Naive thymus-derived CD4-positive, alpha-beta T cell (primary cell): ENCODE measurements around the gene GUCY2D. TPM values are rescaled to one million over a fixed set of nuclear protein-coding genes. Genes with fewer than 3 reads are reported as not detected.

Experiments
- ATAC-seq: fragments of 150-1000 bp; cut with Tn5 transposase; 2 replicates; pipeline ENCODE4 v1.10.0; 2021; ENCODE audit warnings: mild to moderate bottlenecking, moderate library complexity
- CTCF ChIA-PET: fragments of 350-600 bp; sonication (Branson Sonifier 250); formaldehyde crosslinking; loops from one replicate; lab custom pipeline; 2021; ENCODE audit warnings: antibody characterized with exemption; lab: Charles Lee
- POLR2A ChIA-PET: fragments of 350-600 bp; sonication (Branson Sonifier 250); formaldehyde crosslinking; loops from one replicate; lab custom pipeline; 2021; ENCODE audit warnings: antibody characterized with exemption, inconsistent platforms; lab: Charles Lee
- DNase-seq, 9 donors: peaks; one replicate each; pipeline versions ENCODE4 v3.0.0 to v3.0.0-alpha.2; 2020 to 2022; ENCODE audit warnings: mixed read lengths in 1 of 9
- H3K27ac ChIP-seq: one replicate; pipeline ENCODE4 v1.7.0; 2013; ENCODE audit warnings: mild to moderate bottlenecking, low read depth, low read length, moderate library complexity
- H3K27me3 ChIP-seq, 2 donors: one replicate each; pipeline ENCODE4 v1.7.0; 2013; ENCODE audit warnings: low read length in 2 of 2, mild to moderate bottlenecking in 2 of 2, moderate library complexity in 2 of 2; ENCODE audit not compliant: control insufficient read depth in 2 of 2, insufficient read depth in 2 of 2
- H3K36me3 ChIP-seq, 3 experiments: 1 replicate in 2 of 3; 2 replicates in 1 of 3; pipeline ENCODE4 v1.7.0; 2013; ENCODE audit warnings: low read length in 3 of 3, mild to moderate bottlenecking in 3 of 3, moderate library complexity in 1 of 3; ENCODE audit not compliant: insufficient read depth in 3 of 3, control insufficient read depth in 2 of 3
- H3K4me1 ChIP-seq, 2 donors: one replicate each; pipeline ENCODE4 v1.7.0; 2013; ENCODE audit warnings: low read length in 2 of 2, mild to moderate bottlenecking in 2 of 2, moderate library complexity in 1 of 2; ENCODE audit not compliant: control insufficient read depth in 2 of 2, insufficient read depth in 2 of 2
- H3K4me3 ChIP-seq: 2 replicates; pipeline ENCODE4 v1.7.0; 2013; ENCODE audit warnings: mild to moderate bottlenecking, low read length
- H3K9me3 ChIP-seq, 3 experiments: 1 replicate in 2 of 3; 2 replicates in 1 of 3; pipeline ENCODE4 v1.7.0; 2013; ENCODE audit warnings: low read length in 3 of 3; ENCODE audit not compliant: control insufficient read depth in 2 of 3
- H3K27ac Mint-ChIP-seq, 9 donors: one replicate each; pipeline ENCODE4 v1.8.0; 2020 to 2022; ENCODE audit warnings: mixed read lengths in 9 of 9, mild to moderate bottlenecking in 8 of 9, moderate library complexity in 5 of 9, inconsistent platforms in 2 of 9
- H3K27me3 Mint-ChIP-seq, 5 donors: one replicate each; pipeline ENCODE4 v1.8.0; 2021 to 2022; ENCODE audit warnings: mixed read lengths in 5 of 5, mild to moderate bottlenecking in 1 of 5
- H3K36me3 Mint-ChIP-seq, 5 donors: one replicate each; pipeline ENCODE4 v1.8.0; 2020 to 2022; ENCODE audit warnings: mixed read lengths in 5 of 5, mild to moderate bottlenecking in 3 of 5, inconsistent platforms in 1 of 5
- H3K4me1 Mint-ChIP-seq, 7 donors: one replicate each; pipeline ENCODE4 v1.8.0; 2020 to 2022; ENCODE audit warnings: mixed read lengths in 7 of 7, mild to moderate bottlenecking in 3 of 7, inconsistent platforms in 1 of 7
- H3K4me3 Mint-ChIP-seq, 10 donors: one replicate each; pipeline ENCODE4 v1.8.0; 2020 to 2022; ENCODE audit warnings: mild to moderate bottlenecking in 10 of 10, mixed read lengths in 10 of 10, moderate library complexity in 6 of 10, inconsistent platforms in 2 of 10
- H3K9me3 Mint-ChIP-seq, 11 donors: one replicate each; pipeline ENCODE4 v1.8.0; 2020 to 2022; ENCODE audit warnings: mixed read lengths in 11 of 11, mild to moderate bottlenecking in 4 of 11, inconsistent platforms in 1 of 11, moderate library complexity in 1 of 11
- intact Hi-C, 2 donors: fragments of 100-400 bp; cut with micrococcal nuclease; formaldehyde crosslinking; loops; one replicate each; pipeline ENCODE4 v1.15.1; 2023
- polyA plus RNA-seq, 2 donors: library from polyadenylated mRNA; unstranded; fragments of 300-500 nt; fragmentation: Illumina TruSeq; gene quantifications; one replicate each; pipeline ENCODE4 v1.2.3, GENCODE V29; 2021
- total RNA-seq, 6 experiments: library from RNA in 5 of 6; stranded (reverse) in 5 of 6; gene quantifications; 1 replicate in 5 of 6; 2 replicates in 1 of 6; pipeline ENCODE4 v1.2.3 and lab custom pipeline; 2021 to 2026

Gene GUCY2D
- total and polyA plus RNA-seq, 7 experiments from 2014 or later, result 0.07 to 0.98 (median 0.26) TPM; not detected in 3

DNA sequence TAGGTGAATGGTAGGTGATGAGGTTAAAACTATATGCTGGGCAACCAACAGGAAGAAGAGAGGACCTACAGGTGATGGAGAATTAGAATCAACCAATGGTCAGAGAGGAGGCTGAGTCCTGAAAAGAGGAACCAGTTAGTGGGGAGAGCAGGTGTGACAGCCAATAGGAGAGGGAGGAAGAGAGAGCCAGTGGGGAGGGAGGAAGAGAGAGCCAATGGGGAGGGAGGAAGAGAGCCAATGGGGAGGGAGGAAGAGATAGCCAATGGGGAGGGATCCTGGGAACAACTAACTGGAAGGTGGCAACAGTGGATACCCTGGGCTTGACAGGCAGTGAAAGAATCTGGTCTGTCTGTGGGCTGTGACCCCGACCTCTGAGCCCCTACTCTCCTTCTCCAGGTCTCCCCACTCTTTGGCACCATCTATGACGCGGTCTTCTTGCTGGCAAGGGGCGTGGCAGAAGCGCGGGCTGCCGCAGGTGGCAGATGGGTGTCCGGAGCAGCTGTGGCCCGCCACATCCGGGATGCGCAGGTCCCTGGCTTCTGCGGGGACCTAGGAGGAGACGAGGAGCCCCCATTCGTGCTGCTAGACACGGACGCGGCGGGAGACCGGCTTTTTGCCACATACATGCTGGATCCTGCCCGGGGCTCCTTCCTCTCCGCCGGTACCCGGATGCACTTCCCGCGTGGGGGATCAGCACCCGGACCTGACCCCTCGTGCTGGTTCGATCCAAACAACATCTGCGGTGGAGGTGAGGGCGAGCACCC, 3.7 kb downstream of the GUCY2D start:
- H3K36me3 ChIP-seq, result no peaks in the 10 kb centered on the region
- ChIA-PET POLR2A (no interaction called here), CTCF (no interaction called here)
- DNase-seq (no peak), ATAC-seq (peak; percentile 44)
- H3K4me1 ChIP-seq, result peaks cover 4 to 5% of the 10 kb centered on the region in 2 donors
- Mint-ChIP-seq H3K9me3 (no peaks in the 10 kb centered on the region), H3K4me3 (no peak overlapping the region), H3K27ac (no peak overlapping the region), H3K27me3 (peaks cover 26 to 34% (median 31%) of the 10 kb centered on the region in 5 donors), H3K36me3 (peaks cover 0 to 3% (median 0%) of the 10 kb centered on the region in 5 donors), H3K4me1 (peaks cover 6 to 12% (median 7%) of the 10 kb centered on the region in 7 donors)
- intact Hi-C loops, result no loop called here
- H3K27me3 ChIP-seq, result peaks cover 3 to 5% of the 10 kb centered on the region in 2 donors
- H3K9me3 ChIP-seq, result no peaks in the 10 kb centered on the region
- H3K4me3 ChIP-seq, result no peak overlapping the region
- no peak overlapping the region for H3K27ac ChIP-seq

DNA sequence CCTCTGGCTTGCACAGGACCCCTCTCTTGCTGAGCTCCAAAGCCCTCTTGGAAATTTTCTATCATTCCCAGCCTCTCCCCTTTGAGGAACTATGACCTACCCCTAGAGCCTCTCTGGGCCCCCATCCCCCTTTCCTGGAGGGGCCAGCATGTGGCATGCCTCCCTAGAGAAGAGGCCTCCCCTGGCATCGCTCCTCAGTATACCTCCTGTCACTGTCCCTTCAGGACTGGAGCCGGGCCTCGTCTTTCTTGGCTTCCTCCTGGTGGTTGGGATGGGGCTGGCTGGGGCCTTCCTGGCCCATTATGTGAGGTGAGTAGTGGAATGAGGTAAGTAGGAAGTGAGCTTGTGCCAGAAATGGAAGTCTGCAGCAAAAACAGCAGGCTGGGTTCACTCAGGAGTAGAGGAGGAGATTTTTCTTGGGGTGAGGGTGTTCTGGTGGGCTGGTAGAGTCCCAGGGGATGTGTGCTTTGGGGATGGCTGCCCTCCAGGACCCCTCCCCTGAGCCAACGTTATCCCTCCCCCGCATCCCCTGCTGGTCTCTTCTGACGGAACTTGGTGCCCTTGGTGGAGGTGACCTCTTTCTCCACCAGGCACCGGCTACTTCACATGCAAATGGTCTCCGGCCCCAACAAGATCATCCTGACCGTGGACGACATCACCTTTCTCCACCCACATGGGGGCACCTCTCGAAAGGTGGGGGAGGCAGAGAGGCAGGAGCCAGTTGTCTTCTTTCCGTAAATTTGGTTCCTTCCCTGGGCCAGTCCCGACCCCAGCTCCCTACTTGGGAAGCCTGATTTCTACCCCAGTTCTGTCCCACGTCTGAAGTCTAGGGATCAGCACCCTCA, 4.6 kb downstream of the GUCY2D start:
- H3K4me3 ChIP-seq, result no peak overlapping the region
- no peaks in the 10 kb centered on the region for H3K36me3 ChIP-seq
- ChIA-PET CTCF (no interaction called here), POLR2A (no interaction called here)
- no peak for ATAC-seq
- Mint-ChIP-seq H3K27me3 (peaks cover 20 to 27% (median 23%) of the 10 kb centered on the region in 5 donors), H3K4me3 (no peak overlapping the region), H3K4me1 (peaks cover 2 to 8% (median 3%) of the 10 kb centered on the region in 7 donors), H3K36me3 (peaks cover 0 to 3% (median 0%) of the 10 kb centered on the region in 5 donors), H3K27ac (no peak overlapping the region), H3K9me3 (no peaks in the 10 kb centered on the region)
- peaks cover 2 to 3% of the 10 kb centered on the region in 2 donors for H3K27me3 ChIP-seq
- peaks cover 4% of the 10 kb centered on the region in 2 donors for H3K4me1 ChIP-seq
- no peaks in the 10 kb centered on the region for H3K9me3 ChIP-seq
- intact Hi-C loops, result no loop called here
- no peak for DNase-seq
- no peak overlapping the region for H3K27ac ChIP-seq

DNA sequence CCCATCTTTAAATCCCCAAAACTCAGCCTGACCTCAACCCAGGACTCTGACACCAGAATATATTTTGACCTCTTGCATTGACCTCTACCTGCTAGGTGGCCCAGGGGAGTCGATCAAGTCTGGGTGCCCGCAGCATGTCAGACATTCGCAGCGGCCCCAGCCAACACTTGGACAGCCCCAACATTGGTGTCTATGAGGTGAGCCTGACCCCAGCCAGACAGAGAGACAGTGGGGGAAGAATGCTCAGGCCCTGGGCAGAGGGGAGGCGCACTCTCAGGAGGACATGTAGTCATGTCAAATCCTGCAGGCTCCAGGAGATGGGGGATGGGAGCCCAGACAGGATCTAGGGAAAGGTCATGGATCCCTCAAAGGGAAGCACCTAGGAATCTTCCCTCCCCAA, 5.4 kb downstream of the GUCY2D start:
- H3K4me3 ChIP-seq, result no peak overlapping the region
- ChIA-PET POLR2A (interaction anchor here (0.6 to 1.4 kb wide), 2 partner anchors 11 to 171 kb away, joined by 3 read pairs; no protein-coding TSS in a partner anchor), CTCF (no interaction called here)
- Mint-ChIP-seq H3K27me3 (peaks cover 16 to 23% (median 20%) of the 10 kb centered on the region in 5 donors), H3K4me1 (peaks cover 0 to 5% (median 0%) of the 10 kb centered on the region in 7 donors), H3K9me3 (no peaks in the 10 kb centered on the region), H3K4me3 (no peak overlapping the region), H3K36me3 (peaks cover 0 to 3% (median 0%) of the 10 kb centered on the region in 5 donors), H3K27ac (no peak overlapping the region)
- no peaks in the 10 kb centered on the region for H3K9me3 ChIP-seq
- DNase-seq (no peak), ATAC-seq (no peak)
- H3K4me1 ChIP-seq, result no peaks in the 10 kb centered on the region
- H3K36me3 ChIP-seq, result no peaks in the 10 kb centered on the region
- intact Hi-C loops, result no loop called here
- H3K27me3 ChIP-seq, result no peaks in the 10 kb centered on the region
- H3K27ac ChIP-seq, result no peak overlapping the region

DNA sequence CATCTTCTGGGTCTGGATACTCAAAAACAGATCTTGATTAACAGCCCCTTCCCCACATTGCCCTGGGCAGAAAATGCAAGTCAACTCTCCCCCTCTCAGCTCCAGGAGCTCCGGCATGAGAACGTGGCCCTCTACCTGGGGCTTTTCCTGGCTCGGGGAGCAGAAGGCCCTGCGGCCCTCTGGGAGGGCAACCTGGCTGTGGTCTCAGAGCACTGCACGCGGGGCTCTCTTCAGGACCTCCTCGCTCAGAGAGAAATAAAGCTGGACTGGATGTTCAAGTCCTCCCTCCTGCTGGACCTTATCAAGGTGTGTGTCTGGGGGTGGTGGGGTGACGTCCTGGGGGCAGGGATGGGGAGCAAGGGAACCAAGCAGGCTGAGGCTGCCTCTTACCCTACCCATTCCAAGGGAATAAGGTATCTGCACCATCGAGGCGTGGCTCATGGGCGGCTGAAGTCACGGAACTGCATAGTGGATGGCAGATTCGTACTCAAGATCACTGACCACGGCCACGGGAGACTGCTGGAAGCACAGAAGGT, 9.7 kb downstream of the GUCY2D start:
- Histone ChIP-seq H3K27me3 (no peaks in the 10 kb centered on the region), H3K4me3 (no peak overlapping the region), H3K36me3 (no peaks in the 10 kb centered on the region), H3K27ac (no peak overlapping the region), H3K9me3 (no peaks in the 10 kb centered on the region), H3K4me1 (peaks cover 0 to 3% of the 10 kb centered on the region in 2 donors)
- Mint-ChIP-seq H3K36me3 (no peaks in the 10 kb centered on the region), H3K9me3 (peaks cover 0 to 3% (median 0%) of the 10 kb centered on the region in 11 donors), H3K4me3 (no peak overlapping the region), H3K27ac (no peak overlapping the region), H3K4me1 (peaks cover 0 to 12% (median 7%) of the 10 kb centered on the region in 7 donors), H3K27me3 (peaks cover 0 to 23% (median 0%) of the 10 kb centered on the region in 5 donors)
- CTCF ChIA-PET, result no interaction called here
- DNase-seq (no peak), ATAC-seq (no peak)
- POLR2A ChIA-PET, result no interaction called here
- intact Hi-C loops, result no loop called here

DNA sequence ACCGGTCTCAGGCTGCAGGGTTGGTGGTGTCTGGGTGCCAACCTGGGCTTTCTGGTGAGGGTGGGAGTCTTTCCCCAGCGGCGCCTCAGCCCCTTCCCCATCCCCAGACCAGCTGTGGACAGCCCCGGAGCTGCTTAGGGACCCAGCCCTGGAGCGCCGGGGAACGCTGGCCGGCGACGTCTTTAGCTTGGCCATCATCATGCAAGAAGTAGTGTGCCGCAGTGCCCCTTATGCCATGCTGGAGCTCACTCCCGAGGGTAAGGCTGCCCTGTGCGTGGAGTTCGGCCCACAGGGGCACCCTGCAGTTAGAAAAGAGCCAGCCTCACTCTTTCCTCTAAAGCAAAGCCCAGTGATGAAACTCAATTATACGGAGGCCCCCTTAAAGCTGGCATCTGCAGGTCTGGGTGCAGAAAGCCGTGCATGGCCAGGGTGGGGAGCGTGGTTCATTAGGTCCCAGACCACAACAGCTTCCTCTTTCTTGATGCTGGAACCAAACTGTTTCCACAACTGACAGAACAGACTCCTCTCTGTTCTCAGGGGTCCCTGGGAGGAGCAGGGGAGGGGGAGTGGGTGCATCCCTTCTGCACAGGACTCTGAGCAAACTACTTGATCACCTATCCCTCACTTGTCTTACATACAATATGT, 10.7 kb downstream of the GUCY2D start:
- CTCF ChIA-PET, result no interaction called here
- no peak for DNase-seq

More for the DNA sequence above, 10.7 kb downstream of the GUCY2D start:
- Mint-ChIP-seq H3K27me3 (peaks cover 0 to 25% (median 0%) of the 10 kb centered on the region in 5 donors), H3K4me1 (peaks cover 0 to 12% (median 7%) of the 10 kb centered on the region in 7 donors), H3K4me3 (no peak overlapping the region), H3K27ac (no peak overlapping the region), H3K9me3 (peaks cover 0 to 3% (median 0%) of the 10 kb centered on the region in 11 donors), H3K36me3 (no peaks in the 10 kb centered on the region)
- no peak overlapping the region for H3K27ac ChIP-seq
- no peaks in the 10 kb centered on the region for H3K27me3 ChIP-seq
- no peaks in the 10 kb centered on the region for H3K9me3 ChIP-seq
- no peak overlapping the region for H3K4me3 ChIP-seq
- POLR2A ChIA-PET, result no interaction called here
- H3K4me1 ChIP-seq, result peaks cover 0 to 3% of the 10 kb centered on the region in 2 donors
- H3K36me3 ChIP-seq, result no peaks in the 10 kb centered on the region
- intact Hi-C loops, result no loop called here
- ATAC-seq, result no peak
